HCT116 (cell line): ENCODE data around the gene FBXW8. TPM values are rescaled to one million over a fixed set of nuclear protein-coding genes. Genes with fewer than 3 reads are reported as not detected.

Experiments used
- ATAC-seq: fragments of 200-7000 bp; cut with Tn5 transposase; 2 replicates; pipeline ENCODE4 v1.9.1; 2020; ENCODE audit warnings: mild to moderate bottlenecking, moderate library complexity
- BruUV-seq: library from RNA; stranded (reverse); fragments of 400-500 nt; replicated peaks from 2 replicates; lab custom pipeline; 2021; lab: Mats Ljungman, UMichigan
- CTCF ChIA-PET: fragments of 300-600 bp; sonication (Branson Sonifier 250); formaldehyde crosslinking; loops from one replicate; lab custom pipeline; 2021; ENCODE audit warnings: antibody characterized with exemption; lab: Charles Lee
- POLR2A ChIA-PET: fragments of 300-600, 350-600 bp; sonication (Branson Sonifier 250); formaldehyde crosslinking; loops from one replicate; lab custom pipeline; 2021; ENCODE audit warnings: antibody characterized with exemption; lab: Charles Lee
- RAD21 ChIA-PET, 2 experiments: fragments of 300-600 bp; sonication (Branson Sonifier 250); formaldehyde crosslinking; loops; one replicate each; lab custom pipeline; 2023; ENCODE audit warnings: low total read pairs in 2 of 2; ENCODE audit not compliant: uncharacterized antibody in 2 of 2, unreplicated experiment in 2 of 2, low non-redundant PET in 1 of 2; lab: Charles Lee
- DNase-seq: peaks from one replicate; pipeline ENCODE4 v3.0.0-alpha.2; 2010; ENCODE audit warnings: low read depth, low spot score
- H2AFZ ChIP-seq: fragments of 200-600 bp; shearing (Covaris generic), sonication (generic); 2 replicates; pipeline ENCODE4 v1.6.1; 2017; ENCODE audit warnings: low read depth, mixed run types, mixed read lengths, antibody characterized with exemption, low read length; ENCODE audit not compliant: poor library complexity, severe bottlenecking
- H3K27ac ChIP-seq: 2 replicates; pipeline ENCODE4 v1.5.1; 2012; ENCODE audit warnings: low read depth, low read length
- H3K27me3 ChIP-seq: fragments of 200-600 bp; sonication (generic); 2 replicates; pipeline ENCODE4 v1.6.1; 2016; ENCODE audit warnings: mixed run types, low read length, mixed read lengths; ENCODE audit not compliant: insufficient read depth
- H3K36me3 ChIP-seq, 2 experiments: fragments of 200-500 bp in 1 of 2; fragments of 200-600 bp in 1 of 2; sonication (Bioruptor generic) in 1 of 2; sonication (generic) in 1 of 2; 2 replicates each; pipeline versions ENCODE4 v1.5.1 to v1.6.1; 2014 to 2016; ENCODE audit warnings: low read length in 2 of 2, inconsistent platforms in 1 of 2, mixed read lengths in 1 of 2, mixed run types in 1 of 2; ENCODE audit not compliant: insufficient read depth in 2 of 2, control insufficient read depth in 1 of 2
- H3K4me1 ChIP-seq, 2 experiments: fragments of 200-600 bp in 1 of 2; sonication (generic) in 1 of 2; 2 replicates each; pipeline versions ENCODE4 v1.5.1 to v1.6.1; 2012 to 2017; ENCODE audit warnings: low read length in 2 of 2, inconsistent platforms in 1 of 2, mild to moderate bottlenecking in 1 of 2, mixed read lengths in 1 of 2, mixed run types in 1 of 2, moderate library complexity in 1 of 2; ENCODE audit not compliant: insufficient read depth in 2 of 2, control insufficient read depth in 1 of 2
- H3K4me2 ChIP-seq: fragments of 200-600 bp; sonication (generic); 2 replicates; pipeline ENCODE4 v1.6.1; 2017; ENCODE audit warnings: mixed run types, low read length, mixed read lengths
- H3K4me3 ChIP-seq, 2 experiments: fragments of 200-600 bp in 1 of 2; sonication (generic) in 1 of 2; replicated peaks in 1 of 2; 2 replicates each; pipeline ENCODE4 v1.5.1; 2011 to 2016; ENCODE audit warnings: low read length in 2 of 2, control low read depth in 1 of 2, low read depth in 1 of 2, mild to moderate bottlenecking in 1 of 2, mixed read lengths in 1 of 2, mixed run types in 1 of 2
- H3K79me2 ChIP-seq: fragments of 200-600 bp; sonication (generic); 2 replicates; pipeline ENCODE4 v1.6.1; 2017; ENCODE audit warnings: mild to moderate bottlenecking, mixed run types, low read length, moderate library complexity, mixed read lengths; ENCODE audit not compliant: insufficient read depth
- H3K9ac ChIP-seq: fragments of 200-600 bp; sonication (generic); 2 replicates; pipeline ENCODE4 v1.6.1; 2016; ENCODE audit warnings: low read length, mixed read lengths
- H3K9me2 ChIP-seq: fragments of 200-600 bp; sonication (generic), shearing (Covaris generic); 2 replicates; pipeline ENCODE4 v1.6.1; 2017; ENCODE audit warnings: mixed run types, mild to moderate bottlenecking, moderate library complexity; ENCODE audit not compliant: insufficient read depth
- H3K9me3 ChIP-seq, 2 experiments: fragments of 200-500 bp in 1 of 2; fragments of 200-600 bp in 1 of 2; sonication (Bioruptor generic) in 1 of 2; sonication (generic) in 1 of 2; 2 replicates each; pipeline ENCODE4 v1.6.1; 2014 to 2017; ENCODE audit warnings: low read length in 2 of 2, mixed read lengths in 2 of 2, inconsistent platforms in 1 of 2, low read depth in 1 of 2, mild to moderate bottlenecking in 1 of 2, mixed run types in 1 of 2, moderate library complexity in 1 of 2; ENCODE audit not compliant: control insufficient read depth in 1 of 2, insufficient read depth in 1 of 2
- H4K20me1 ChIP-seq: fragments of 200-600 bp; sonication (generic), shearing (Covaris generic); 2 replicates; pipeline ENCODE4 v1.6.1; 2017; ENCODE audit warnings: mixed run types, mild to moderate bottlenecking, moderate library complexity; ENCODE audit not compliant: insufficient read depth
- CBX3 ChIP-seq: IDR thresholded peaks from 2 replicates; pipeline ENCODE4 v1.6.1; 2012; ENCODE audit warnings: low read depth
- CEBPB ChIP-seq: IDR thresholded peaks from 2 replicates; pipeline ENCODE4 v1.6.1; 2012; ENCODE audit warnings: low read depth
- ELF1 ChIP-seq: IDR thresholded peaks from 2 replicates; pipeline ENCODE4 v1.6.1; 2012; ENCODE audit warnings: low read depth, borderline replicate concordance
- EZH2 ChIP-seq: fragments of 200-600 bp; sonication (generic); IDR thresholded peaks from 2 replicates; pipeline ENCODE4 v1.6.1; 2017; ENCODE audit warnings: antibody characterized with exemption, mixed run types
- FOSL1 ChIP-seq: IDR thresholded peaks from 2 replicates; pipeline ENCODE4 v1.6.1; 2012; ENCODE audit warnings: low read depth
- JUND ChIP-seq: IDR thresholded peaks from 2 replicates; pipeline ENCODE4 v1.6.1; 2012
- RAD21 ChIP-seq: IDR thresholded peaks from 2 replicates; pipeline ENCODE4 v1.6.1; 2012; ENCODE audit warnings: low read depth, mild to moderate bottlenecking
- SP1 ChIP-seq: IDR thresholded peaks from 2 replicates; pipeline ENCODE4 v1.6.1; 2012; ENCODE audit warnings: low read depth
- SRF ChIP-seq: IDR thresholded peaks from 2 replicates; pipeline ENCODE4 v1.6.1; 2012; ENCODE audit warnings: low read depth
- ZFX ChIP-seq: fragments of 450-650 bp; IDR thresholded peaks from 2 replicates; pipeline ENCODE4 v1.6.1; 2017
- ZNF274 ChIP-seq: fragments of 200-500 bp; sonication (Bioruptor generic); IDR thresholded peaks from 2 replicates; pipeline ENCODE4 v1.6.1; 2014; ENCODE audit warnings: mild to moderate bottlenecking, low read depth, low read length, inconsistent platforms
- intact Hi-C: fragments of 100-400 bp; cut with micrococcal nuclease; formaldehyde crosslinking; loops from 2 replicates; pipeline ENCODE4 v1.10.0; 2022
- total RNA-seq: library from RNA; stranded (reverse); gene quantifications from one replicate; pipeline ENCODE4 v1.2.1, GENCODE V29; 2021; ENCODE audit not compliant: unreplicated experiment
- TF ChIP-seq, protein P1 (sequence below): IDR thresholded peaks from 2 replicates; pipeline ENCODE4 v1.6.1; 2011; ENCODE audit warnings: mild to moderate bottlenecking, low read length, moderate library complexity; ENCODE audit not compliant: insufficient replicate concordance; ENCODE audit errors: extremely low read depth
- TF ChIP-seq, protein P2 (sequence below): IDR thresholded peaks from 2 replicates; pipeline ENCODE4 v1.6.1; 2012
- TF ChIP-seq, protein P3 (sequence below): IDR thresholded peaks from 2 replicates; pipeline ENCODE4 v1.6.1; 2012
- TF ChIP-seq, protein P4 (sequence below): IDR thresholded peaks from 2 replicates; pipeline ENCODE4 v1.6.1; 2012; ENCODE audit warnings: low read depth

The FBXW8 gene
- total RNA-seq, 1 experiment from 2014 or later = 14.6 TPM

DNA sequence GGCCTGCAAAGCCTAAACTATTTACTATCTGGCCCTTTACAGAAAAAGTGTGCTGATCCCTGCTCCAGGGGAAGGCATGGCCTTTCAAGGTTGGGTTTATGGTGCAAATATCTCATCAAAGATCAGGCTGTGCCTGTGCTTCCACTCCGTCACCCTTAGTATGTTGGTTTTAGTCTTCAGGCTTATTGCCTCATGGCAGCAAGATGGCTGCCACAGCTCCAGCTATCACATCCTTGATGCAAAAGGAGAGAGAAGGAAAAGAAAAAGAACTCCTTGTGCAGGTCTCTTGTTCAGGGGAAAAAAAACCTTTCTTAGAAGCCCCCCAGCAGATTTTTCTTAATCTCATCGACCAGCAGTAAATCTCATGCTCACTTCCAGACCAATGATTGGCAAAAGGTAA is 20.4 kb upstream of the FBXW8 start:
- H4K20me1 ChIP-seq = no peaks in the 10 kb centered on the region
- ATAC-seq = no peak
- POLR2A ChIA-PET = no interaction called here

DNA sequence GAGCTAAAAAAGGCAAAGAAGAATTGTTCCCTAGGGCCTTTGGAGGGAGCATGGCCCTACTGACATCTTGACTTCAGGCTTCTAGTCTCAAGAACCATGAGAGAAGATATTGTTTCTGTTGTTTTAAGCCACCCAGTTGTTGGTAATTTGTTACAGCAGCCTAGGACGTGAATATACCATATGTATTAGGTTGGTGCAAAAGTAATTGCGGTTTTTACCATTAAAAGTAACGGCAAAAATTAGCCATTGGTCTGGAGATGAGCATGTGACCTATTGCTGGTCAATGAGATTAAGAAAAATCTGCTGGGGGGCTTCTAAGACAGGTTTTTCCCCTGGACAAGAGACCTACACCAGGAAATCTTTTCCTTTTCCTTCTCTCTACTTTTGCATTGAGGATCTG is 19.7 kb upstream of the FBXW8 start:
- CTCF ChIA-PET = interaction anchor here (0.7 to 1.5 kb wide), 2 partner anchors 9 to 28 kb away, joined by 3 to 4 read pairs; no protein-coding TSS in a partner anchor
- no peaks in the 10 kb centered on the region for H3K79me2 ChIP-seq
- H3K27ac ChIP-seq = no peak overlapping the region
- POLR2A ChIA-PET = no interaction called here
- no peaks in the 10 kb centered on the region for H4K20me1 ChIP-seq
- BruUV-seq = no TSS peak
- ATAC-seq (no peak), DNase-seq (no peak)
- H3K4me3 ChIP-seq = no peak overlapping the region
- H3K9me2 ChIP-seq = no peaks in the 10 kb centered on the region
- H3K36me3 ChIP-seq = no peaks in the 10 kb centered on the region
- no peaks in the 10 kb centered on the region for H3K27me3 ChIP-seq
- H3K9ac ChIP-seq = no peak overlapping the region
- RAD21 ChIA-PET = no interaction called here
- no peaks in the 10 kb centered on the region for H3K4me1 ChIP-seq
- intact Hi-C loops = no loop called here
- no peaks in the 10 kb centered on the region for H3K9me3 ChIP-seq
- H2AFZ ChIP-seq = no peak overlapping the region
- H3K4me2 ChIP-seq = no peak overlapping the region
- TF ChIP-seq, protein P1, sequence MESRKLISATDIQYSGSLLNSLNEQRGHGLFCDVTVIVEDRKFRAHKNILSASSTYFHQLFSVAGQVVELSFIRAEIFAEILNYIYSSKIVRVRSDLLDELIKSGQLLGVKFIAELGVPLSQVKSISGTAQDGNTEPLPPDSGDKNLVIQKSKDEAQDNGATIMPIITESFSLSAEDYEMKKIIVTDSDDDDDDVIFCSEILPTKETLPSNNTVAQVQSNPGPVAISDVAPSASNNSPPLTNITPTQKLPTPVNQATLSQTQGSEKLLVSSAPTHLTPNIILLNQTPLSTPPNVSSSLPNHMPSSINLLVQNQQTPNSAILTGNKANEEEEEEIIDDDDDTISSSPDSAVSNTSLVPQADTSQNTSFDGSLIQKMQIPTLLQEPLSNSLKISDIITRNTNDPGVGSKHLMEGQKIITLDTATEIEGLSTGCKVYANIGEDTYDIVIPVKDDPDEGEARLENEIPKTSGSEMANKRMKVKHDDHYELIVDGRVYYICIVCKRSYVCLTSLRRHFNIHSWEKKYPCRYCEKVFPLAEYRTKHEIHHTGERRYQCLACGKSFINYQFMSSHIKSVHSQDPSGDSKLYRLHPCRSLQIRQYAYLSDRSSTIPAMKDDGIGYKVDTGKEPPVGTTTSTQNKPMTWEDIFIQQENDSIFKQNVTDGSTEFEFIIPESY = no peak
- TF ChIP-seq ZFX (no peak), CEBPB (no peak), EZH2 (no peak), JUND (no peak), ZNF274 (no peak), SP1 (no peak), SRF (no peak), CBX3 (no peak), FOSL1 (no peak), ELF1 (no peak), RAD21 (no peak)
- TF ChIP-seq, protein P2, sequence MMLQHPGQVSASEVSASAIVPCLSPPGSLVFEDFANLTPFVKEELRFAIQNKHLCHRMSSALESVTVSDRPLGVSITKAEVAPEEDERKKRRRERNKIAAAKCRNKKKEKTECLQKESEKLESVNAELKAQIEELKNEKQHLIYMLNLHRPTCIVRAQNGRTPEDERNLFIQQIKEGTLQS = no peak
- TF ChIP-seq, protein P3, sequence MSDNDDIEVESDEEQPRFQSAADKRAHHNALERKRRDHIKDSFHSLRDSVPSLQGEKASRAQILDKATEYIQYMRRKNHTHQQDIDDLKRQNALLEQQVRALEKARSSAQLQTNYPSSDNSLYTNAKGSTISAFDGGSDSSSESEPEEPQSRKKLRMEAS = no peak
- TF ChIP-seq, protein P4, sequence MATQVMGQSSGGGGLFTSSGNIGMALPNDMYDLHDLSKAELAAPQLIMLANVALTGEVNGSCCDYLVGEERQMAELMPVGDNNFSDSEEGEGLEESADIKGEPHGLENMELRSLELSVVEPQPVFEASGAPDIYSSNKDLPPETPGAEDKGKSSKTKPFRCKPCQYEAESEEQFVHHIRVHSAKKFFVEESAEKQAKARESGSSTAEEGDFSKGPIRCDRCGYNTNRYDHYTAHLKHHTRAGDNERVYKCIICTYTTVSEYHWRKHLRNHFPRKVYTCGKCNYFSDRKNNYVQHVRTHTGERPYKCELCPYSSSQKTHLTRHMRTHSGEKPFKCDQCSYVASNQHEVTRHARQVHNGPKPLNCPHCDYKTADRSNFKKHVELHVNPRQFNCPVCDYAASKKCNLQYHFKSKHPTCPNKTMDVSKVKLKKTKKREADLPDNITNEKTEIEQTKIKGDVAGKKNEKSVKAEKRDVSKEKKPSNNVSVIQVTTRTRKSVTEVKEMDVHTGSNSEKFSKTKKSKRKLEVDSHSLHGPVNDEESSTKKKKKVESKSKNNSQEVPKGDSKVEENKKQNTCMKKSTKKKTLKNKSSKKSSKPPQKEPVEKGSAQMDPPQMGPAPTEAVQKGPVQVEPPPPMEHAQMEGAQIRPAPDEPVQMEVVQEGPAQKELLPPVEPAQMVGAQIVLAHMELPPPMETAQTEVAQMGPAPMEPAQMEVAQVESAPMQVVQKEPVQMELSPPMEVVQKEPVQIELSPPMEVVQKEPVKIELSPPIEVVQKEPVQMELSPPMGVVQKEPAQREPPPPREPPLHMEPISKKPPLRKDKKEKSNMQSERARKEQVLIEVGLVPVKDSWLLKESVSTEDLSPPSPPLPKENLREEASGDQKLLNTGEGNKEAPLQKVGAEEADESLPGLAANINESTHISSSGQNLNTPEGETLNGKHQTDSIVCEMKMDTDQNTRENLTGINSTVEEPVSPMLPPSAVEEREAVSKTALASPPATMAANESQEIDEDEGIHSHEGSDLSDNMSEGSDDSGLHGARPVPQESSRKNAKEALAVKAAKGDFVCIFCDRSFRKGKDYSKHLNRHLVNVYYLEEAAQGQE = no peak

More for the DNA sequence above, 20.4 kb upstream of the FBXW8 start:
- Histone ChIP-seq H2AFZ (no peak overlapping the region), H3K4me3 (no peak overlapping the region), H3K9me2 (no peaks in the 10 kb centered on the region), H3K4me1 (no peaks in the 10 kb centered on the region), H3K9ac (no peak overlapping the region), H3K36me3 (no peaks in the 10 kb centered on the region), H3K27me3 (no peaks in the 10 kb centered on the region), H3K79me2 (no peaks in the 10 kb centered on the region), H3K27ac (no peak overlapping the region), H3K9me3 (no peaks in the 10 kb centered on the region), H3K4me2 (no peak overlapping the region)
- no peak for DNase-seq
- intact Hi-C loops = no loop called here
- TF ChIP-seq ZFX (no peak), ELF1 (no peak)
- RAD21 ChIA-PET = no interaction called here
- CTCF ChIA-PET = interaction anchor here (1.5 kb wide), 1 partner anchor 8 kb away, joined by 3 read pairs; no protein-coding TSS in a partner anchor
- no TSS peak for BruUV-seq
